PC-9 (cell line): ENCODE results near the gene ASGR2.

Source experiments
- CTCF ChIP-seq: fragments of 200-600 bp; sonication (generic); conservative IDR thresholded peaks from 2 replicates; pipeline ENCODE4 v1.6.1; 2017; ENCODE audit warnings: mixed run types, antibody characterized with exemption, mild to moderate bottlenecking, moderate library complexity
- EZH2 ChIP-seq: fragments of 200-600 bp; sonication (generic); IDR thresholded peaks from 2 replicates; pipeline ENCODE4 v1.8.0; 2017; ENCODE audit warnings: antibody characterized with exemption, low read depth

- TF ChIP-seq EZH2, result no peak
- no peak for TF ChIP-seq CTCF
Observed at GRCh38 chr17:7094652-7095019, 20.0 kb downstream of the ASGR2 start.
